ENCODE measurements around the gene PGS1.

DNA sequence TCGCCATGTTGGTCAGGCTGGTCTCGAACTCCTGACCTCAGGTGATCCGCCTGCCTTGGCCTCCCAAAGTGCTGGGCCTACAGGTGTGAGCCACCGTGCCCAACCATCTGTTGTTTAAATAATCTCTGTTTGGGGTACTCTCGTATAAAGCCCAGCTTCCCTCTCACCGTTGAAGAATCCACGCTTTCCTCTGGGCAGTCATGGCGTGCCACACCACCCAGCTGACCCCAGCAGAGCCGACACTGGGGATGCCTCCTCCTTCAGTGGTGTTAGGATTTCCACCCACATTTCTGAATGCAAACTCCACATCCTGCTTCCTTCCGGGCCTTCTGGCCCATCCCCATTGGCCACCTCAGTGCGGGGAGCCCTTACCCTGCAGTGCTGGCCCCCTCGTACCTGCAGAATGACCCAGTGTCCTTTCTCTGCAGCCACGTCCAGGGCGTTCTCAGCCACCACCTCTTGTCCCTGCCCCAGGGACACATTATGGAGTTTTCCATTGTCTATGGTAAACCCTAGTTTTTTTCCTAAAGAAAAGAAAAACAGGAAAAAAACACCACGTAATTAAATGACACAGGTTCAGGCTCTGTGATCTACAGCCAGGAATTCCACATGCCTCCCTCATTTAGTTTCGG, 60.4 kb downstream of the PGS1 start:
- no peak for TF ChIP-seq CTCF (conservative IDR thresholded peaks at IDR 0.05; ENCODE audit: low read depth, low read length)
- TF ChIP-seq EZH2 (IDR thresholded peaks at IDR 0.05; ENCODE audit: borderline replicate concordance, low read depth, low read length, poor library complexity, severe bottlenecking) = no peak
